Upper lobe of left lung (tissue), 4 donors: ENCODE data around the gene CRISP1.

Experiments used
- CTCF ChIP-seq, 6 experiments: fragments of 450-650 bp in 4 of 6; fragments of 200-600 bp in 2 of 6; sonication (generic) in 2 of 6; IDR thresholded peaks; one replicate each; pipeline ENCODE4 v1.5.1; 2016 to 2019; ENCODE audit warnings: antibody characterized with exemption in 6 of 6
- EP300 ChIP-seq, 4 donors: sonication (generic); formaldehyde crosslinking; IDR thresholded peaks; one replicate each; pipeline ENCODE4 v1.5.1; 2017; ENCODE audit warnings: antibody characterized with exemption in 4 of 4, control low read depth in 2 of 4
- POLR2A ChIP-seq, 4 donors: fragments of 450-650 bp; IDR thresholded peaks; one replicate each; pipeline ENCODE4 v1.5.1; 2016 to 2017; ENCODE audit warnings: antibody characterized with exemption in 4 of 4, mild to moderate bottlenecking in 2 of 4
- POLR2AphosphoS5 ChIP-seq, 2 donors: sonication (generic); formaldehyde crosslinking; IDR thresholded peaks; one replicate each; pipeline ENCODE4 v1.5.1; 2017; ENCODE audit warnings: antibody characterized with exemption in 2 of 2

GRCh38 chr6:49790341-49790740 is 76.0 kb downstream of the CRISP1 start:
- no peak for TF ChIP-seq CTCF (IDR thresholded peaks at IDR 0.05)
- TF ChIP-seq POLR2A (IDR thresholded peaks at IDR 0.05), result no peak
- no peak for TF ChIP-seq POLR2AphosphoS5 (IDR thresholded peaks at IDR 0.05)
- TF ChIP-seq EP300 (IDR thresholded peaks at IDR 0.05), result no peak
